Type B pancreatic cell (in vitro differentiated cells): Measurements from ENCODE around the gene RPL27A. TPM values are rescaled to one million over a fixed set of nuclear protein-coding genes. Genes with fewer than 3 reads are reported as not detected.

Source experiments
- DNase-seq: peaks from one replicate; pipeline ENCODE4 v3.0.0; 2021; ENCODE audit warnings: mixed read lengths; ENCODE audit not compliant: unreplicated experiment; ENCODE audit errors: extremely low spot score
- H3K27ac Mint-ChIP-seq: 2 replicates; pipeline ENCODE4 v1.8.0; 2021; ENCODE audit warnings: mild to moderate bottlenecking, mixed read lengths
- H3K27me3 Mint-ChIP-seq: 2 replicates; pipeline ENCODE4 v1.8.0; 2021; ENCODE audit warnings: mixed read lengths
- H3K36me3 Mint-ChIP-seq: 2 replicates; pipeline ENCODE4 v1.8.0; 2021; ENCODE audit warnings: mixed read lengths
- H3K4me1 Mint-ChIP-seq: one replicate; pipeline ENCODE4 v1.8.0; 2021; ENCODE audit warnings: mixed read lengths; ENCODE audit not compliant: unreplicated experiment
- H3K4me3 Mint-ChIP-seq: 2 replicates; pipeline ENCODE4 v1.8.0; 2021; ENCODE audit warnings: mild to moderate bottlenecking, mixed read lengths
- H3K9me3 Mint-ChIP-seq: 2 replicates; pipeline ENCODE4 v1.8.0; 2021; ENCODE audit warnings: mixed read lengths
- CTCF ChIP-seq: fragments of 200-600 bp; sonication (generic); conservative IDR thresholded peaks from 2 replicates; pipeline ENCODE4 v1.5.0; 2021; ENCODE audit warnings: antibody characterized with exemption, mild to moderate bottlenecking
- total RNA-seq: library from RNA; stranded (reverse); gene quantifications from 2 replicates; pipeline ENCODE4 v1.2.1, GENCODE V29; 2021; ENCODE audit warnings: low replicate concordance

RPL27A gene
- total RNA-seq, 1 donor from 2014 or later: 877 TPM

- no peak for DNase-seq
- H3K27ac Mint-ChIP-seq: peak overlapping the region; percentile 70
- peaks cover 57% of the 10 kb centered on the region for H3K4me1 Mint-ChIP-seq
- no peak for TF ChIP-seq CTCF
- no peaks in the 10 kb centered on the region for H3K27me3 Mint-ChIP-seq
- no peak overlapping the region for H3K4me3 Mint-ChIP-seq
- H3K9me3 Mint-ChIP-seq: no peaks in the 10 kb centered on the region
- peaks cover 11% of the 10 kb centered on the region for H3K36me3 Mint-ChIP-seq
These were observed 40.2 kb downstream of the RPL27A start for GRCh38 chr11:8722809-8723208.

- H3K4me3 Mint-ChIP-seq: no peak overlapping the region
- DNase-seq: no peak
- no peaks in the 10 kb centered on the region for H3K9me3 Mint-ChIP-seq
- TF ChIP-seq CTCF: no peak
- H3K4me1 Mint-ChIP-seq: peaks cover 53% of the 10 kb centered on the region
- H3K36me3 Mint-ChIP-seq: peaks cover 11% of the 10 kb centered on the region
- H3K27me3 Mint-ChIP-seq: no peaks in the 10 kb centered on the region
- H3K27ac Mint-ChIP-seq: no peak overlapping the region
These were observed 41.1 kb downstream of the RPL27A start for GRCh38 chr11:8723711-8724110.

GRCh38 chr11:8724682-8725081 lies 42.1 kb downstream of the RPL27A start:
- TF ChIP-seq CTCF: no peak
- H3K4me1 Mint-ChIP-seq: peaks cover 49% of the 10 kb centered on the region
- peaks cover 11% of the 10 kb centered on the region for H3K36me3 Mint-ChIP-seq
- peak overlapping the region; percentile 64 for H3K27ac Mint-ChIP-seq
- no peak overlapping the region for H3K4me3 Mint-ChIP-seq
- no peaks in the 10 kb centered on the region for H3K27me3 Mint-ChIP-seq
- no peaks in the 10 kb centered on the region for H3K9me3 Mint-ChIP-seq
- no peak for DNase-seq

- Mint-ChIP-seq H3K36me3 (peaks cover 8% of the 10 kb centered on the region), H3K9me3 (no peaks in the 10 kb centered on the region), H3K27ac (no peak overlapping the region), H3K4me3 (no peak overlapping the region), H3K27me3 (no peaks in the 10 kb centered on the region), H3K4me1 (peaks cover 37% of the 10 kb centered on the region)
- DNase-seq: no peak
- TF ChIP-seq CTCF: no peak
These were observed 43.8 kb downstream of the RPL27A start for GRCh38 chr11:8726395-8726794.

GRCh38 chr11:8728563-8728962 lies 46.0 kb downstream of the RPL27A start:
- no peak for TF ChIP-seq CTCF
- Mint-ChIP-seq H3K4me3 (no peak overlapping the region), H3K27ac (no peak overlapping the region), H3K27me3 (no peaks in the 10 kb centered on the region), H3K36me3 (peaks cover 8% of the 10 kb centered on the region), H3K4me1 (peaks cover 25% of the 10 kb centered on the region), H3K9me3 (no peaks in the 10 kb centered on the region)
- no peak for DNase-seq

GRCh38 chr11:8729067-8729466 lies 46.5 kb downstream of the RPL27A start:
- no peaks in the 10 kb centered on the region for H3K27me3 Mint-ChIP-seq
- H3K27ac Mint-ChIP-seq: no peak overlapping the region
- peaks cover 11% of the 10 kb centered on the region for H3K36me3 Mint-ChIP-seq
- H3K4me1 Mint-ChIP-seq: peaks cover 29% of the 10 kb centered on the region
- DNase-seq: no peak
- TF ChIP-seq CTCF: no peak
- H3K9me3 Mint-ChIP-seq: no peaks in the 10 kb centered on the region
- H3K4me3 Mint-ChIP-seq: no peak overlapping the region
